H9 (cell line): Measurements from ENCODE around the gene CACHD1. TPM values are rescaled to one million over a fixed set of nuclear protein-coding genes. Genes with fewer than 3 reads are reported as not detected.

Experiments
- DNase-seq: peaks from one replicate; pipeline ENCODE4 v3.0.0-alpha.2; 2017
- H2AFZ ChIP-seq: one replicate; pipeline ENCODE4 v1.6.1; 2013; ENCODE audit warnings: mild to moderate bottlenecking, low read length, control low read depth, moderate library complexity
- H2AK5ac ChIP-seq: 2 replicates; pipeline ENCODE4 v1.6.1; 2013; ENCODE audit warnings: low read length, control low read depth, mixed read lengths; ENCODE audit not compliant: insufficient read length
- H2BK120ac ChIP-seq: one replicate; pipeline ENCODE4 v1.6.1; 2013; ENCODE audit warnings: low read depth, mild to moderate bottlenecking, low read length, control low read depth, inconsistent platforms; ENCODE audit not compliant: poor library complexity, severe bottlenecking
- H2BK12ac ChIP-seq: 2 replicates; pipeline ENCODE4 v1.6.1; 2013; ENCODE audit warnings: low read length, control low read depth, mixed read lengths, low read depth; ENCODE audit not compliant: insufficient read length
- H2BK15ac ChIP-seq: 2 replicates; pipeline ENCODE4 v1.6.1; 2013; ENCODE audit warnings: low read depth, low read length, control low read depth
- H2BK20ac ChIP-seq: one replicate; pipeline ENCODE4 v1.6.1; 2013; ENCODE audit warnings: low read depth, mild to moderate bottlenecking, low read length, control low read depth, inconsistent platforms; ENCODE audit not compliant: poor library complexity, severe bottlenecking
- H2BK5ac ChIP-seq: 2 replicates; pipeline ENCODE4 v1.6.1; 2013; ENCODE audit warnings: low read length, control low read depth, mixed read lengths; ENCODE audit not compliant: insufficient read length
- H3K14ac ChIP-seq: 2 replicates; pipeline ENCODE4 v1.6.1; 2013; ENCODE audit warnings: low read length, control low read depth; ENCODE audit not compliant: insufficient read depth
- H3K18ac ChIP-seq: 2 replicates; pipeline ENCODE4 v1.6.1; 2013; ENCODE audit warnings: low read depth, mild to moderate bottlenecking, mixed read lengths, low read length, control low read depth; ENCODE audit not compliant: insufficient read length
- H3K23ac ChIP-seq: 2 replicates; pipeline ENCODE4 v1.6.1; 2013; ENCODE audit warnings: low read length, control low read depth, mixed read lengths, low read depth; ENCODE audit not compliant: insufficient read length
- H3K23me2 ChIP-seq: 2 replicates; pipeline ENCODE4 v1.6.1; 2013; ENCODE audit warnings: low read depth, mild to moderate bottlenecking, mixed read lengths, low read length, control low read depth; ENCODE audit not compliant: insufficient read length, poor library complexity, severe bottlenecking
- H3K27ac ChIP-seq: 2 replicates; pipeline ENCODE4 v1.5.1; 2013; ENCODE audit warnings: low read length, control low read depth, mixed read lengths, low read depth; ENCODE audit not compliant: insufficient read length
- H3K27me3 ChIP-seq: 2 replicates; pipeline ENCODE4 v1.6.1; 2013; ENCODE audit warnings: low read length, control low read depth, inconsistent platforms; ENCODE audit not compliant: insufficient read depth
- H3K4ac ChIP-seq: 2 replicates; pipeline ENCODE4 v1.6.1; 2013; ENCODE audit warnings: low read depth, mild to moderate bottlenecking, control low read depth, inconsistent platforms, low read length, moderate library complexity
- H3K4me1 ChIP-seq: 2 replicates; pipeline ENCODE4 v1.6.1; 2013; ENCODE audit warnings: low read length, control low read depth, inconsistent platforms; ENCODE audit not compliant: insufficient read depth
- H3K4me2 ChIP-seq: 2 replicates; pipeline ENCODE4 v1.6.1; 2013; ENCODE audit warnings: low read length, control low read depth, mixed read lengths; ENCODE audit not compliant: insufficient read length, insufficient read depth
- H3K56ac ChIP-seq: 2 replicates; pipeline ENCODE4 v1.6.1; 2013; ENCODE audit warnings: low read depth, mild to moderate bottlenecking, mixed read lengths, low read length, control low read depth; ENCODE audit not compliant: insufficient read length
- H3K79me1 ChIP-seq: 2 replicates; pipeline ENCODE4 v1.6.1; 2013; ENCODE audit warnings: low read depth, mild to moderate bottlenecking, moderate library complexity, low read length, control low read depth, inconsistent platforms; ENCODE audit not compliant: insufficient read depth, poor library complexity, severe bottlenecking
- H3K79me2 ChIP-seq: 2 replicates; pipeline ENCODE4 v1.6.1; 2013; ENCODE audit warnings: low read length, control low read depth, inconsistent platforms; ENCODE audit not compliant: insufficient read depth
- H3K9ac ChIP-seq: 2 replicates; pipeline ENCODE4 v1.6.1; 2013; ENCODE audit warnings: low read length, control low read depth, mixed read lengths; ENCODE audit not compliant: insufficient read length; ENCODE audit errors: extremely low read depth
- H3K9me3 ChIP-seq: one replicate; pipeline ENCODE4 v1.6.1; 2013; ENCODE audit warnings: low read depth, low read length, inconsistent platforms; ENCODE audit not compliant: control insufficient read depth
- H3T11ph ChIP-seq: one replicate; pipeline ENCODE4 v1.6.1; 2013; ENCODE audit warnings: mild to moderate bottlenecking, low read length, control low read depth, inconsistent platforms
- H4K20me1 ChIP-seq: one replicate; pipeline ENCODE4 v1.6.1; 2013; ENCODE audit not compliant: control insufficient read depth, insufficient read length, insufficient read depth
- H4K5ac ChIP-seq: 2 replicates; pipeline ENCODE4 v1.6.1; 2013; ENCODE audit warnings: low read depth, mild to moderate bottlenecking, mixed read lengths, low read length, control low read depth; ENCODE audit not compliant: insufficient read length
- H4K8ac ChIP-seq: replicated peaks from 2 replicates; pipeline ENCODE4 v1.6.1; 2013; ENCODE audit warnings: low read length, control low read depth, mixed read lengths, low read depth; ENCODE audit not compliant: insufficient read length
- H4K91ac ChIP-seq: 2 replicates; pipeline ENCODE4 v1.6.1; 2013; ENCODE audit warnings: low read depth, mild to moderate bottlenecking, moderate library complexity, mixed read lengths, low read length, control low read depth; ENCODE audit not compliant: insufficient read length
- H3K27ac Mint-ChIP-seq, 3 experiments: 2 replicates in 2 of 3; 3 replicates in 1 of 3; pipeline ENCODE4 v1.8.0; 2020 to 2021; ENCODE audit warnings: mixed read lengths in 3 of 3, mild to moderate bottlenecking in 1 of 3, moderate library complexity in 1 of 3
- H3K27me3 Mint-ChIP-seq: 2 replicates; pipeline ENCODE4 v1.8.0; 2021; ENCODE audit warnings: low read depth, mild to moderate bottlenecking, moderate library complexity, mixed read lengths
- H3K36me3 Mint-ChIP-seq, 3 experiments: 2 replicates in 2 of 3; 3 replicates in 1 of 3; pipeline ENCODE4 v1.8.0; 2020 to 2021; ENCODE audit warnings: low read depth in 3 of 3, mixed read lengths in 3 of 3; ENCODE audit not compliant: insufficient read depth in 1 of 3
- H3K4me1 Mint-ChIP-seq, 2 experiments: 2 replicates each; pipeline ENCODE4 v1.8.0; 2020; ENCODE audit warnings: mixed read lengths in 2 of 2
- H3K4me3 Mint-ChIP-seq, 2 experiments: 2 replicates in 1 of 2; 3 replicates in 1 of 2; pipeline ENCODE4 v1.8.0; 2020 to 2021; ENCODE audit warnings: mild to moderate bottlenecking in 2 of 2, mixed read lengths in 2 of 2, moderate library complexity in 1 of 2
- H3K9me3 Mint-ChIP-seq, 2 experiments: 2 replicates in 1 of 2; 3 replicates in 1 of 2; pipeline ENCODE4 v1.8.0; 2020; ENCODE audit warnings: mild to moderate bottlenecking in 2 of 2, mixed read lengths in 2 of 2, moderate library complexity in 1 of 2
- CTCF ChIP-seq: fragments of 200-600 bp; sonication (generic); conservative IDR thresholded peaks from 3 replicates; pipeline ENCODE4 v1.8.0; 2021; ENCODE audit warnings: antibody characterized with exemption, mild to moderate bottlenecking
- WGBS: extraction: QIAGEN DNeasy Blood & Tissue Kit; methylation state at CpG from one replicate; pipeline ENCODE4 v1.1.7; 2013; ENCODE audit warnings: missing lambda C conversion rate, low lambda C conversion rate, mixed read lengths; ENCODE audit not compliant: insufficient read length; ENCODE audit errors: extremely low coverage; 5-methylcytosine and 5-hydroxymethylcytosine counted together
- total RNA-seq: library from RNA; stranded (reverse); gene quantifications from 2 replicates; pipeline ENCODE4 v1.2.1, GENCODE V29; 2021

CACHD1 gene
- total RNA-seq, 1 experiment from 2014 or later = 94.2 TPM

DNA sequence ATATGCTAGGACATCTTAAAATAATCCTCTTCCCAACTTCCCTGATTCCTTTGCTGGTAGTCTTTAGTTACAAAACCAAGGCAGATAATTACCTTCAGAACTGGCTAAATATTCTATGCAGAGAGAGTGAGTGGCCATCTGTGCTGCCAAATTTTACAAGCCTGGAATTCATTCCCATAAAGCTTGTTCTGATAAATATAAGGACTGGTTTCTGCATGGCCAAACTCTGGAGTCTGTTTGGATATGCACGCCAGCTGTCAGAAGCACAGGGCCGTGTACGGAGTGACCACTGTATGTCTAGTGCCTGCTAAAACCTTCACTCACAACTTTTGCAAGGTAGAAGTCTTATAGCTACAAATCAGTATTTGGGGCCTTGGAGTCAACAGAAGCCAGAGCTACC, 208.4 kb downstream of the CACHD1 start:
- WGBS = no CpG with 5 or more reads among the region's 3 CpGs
- Histone ChIP-seq H2AFZ (no peak overlapping the region), H3K23ac (no peak overlapping the region), H2AK5ac (no peak overlapping the region), H3K4ac (no peak overlapping the region), H4K91ac (no peak overlapping the region), H4K5ac (no peak overlapping the region), H3K56ac (no peak overlapping the region), H3K14ac (no peak overlapping the region), H3K9ac (no peak overlapping the region), H3K23me2 (no peaks in the 10 kb centered on the region), H2BK20ac (no peak overlapping the region), H3K4me2 (no peak overlapping the region), H3K9me3 (no peaks in the 10 kb centered on the region), H4K8ac (no peak overlapping the region), H3T11ph (no peak overlapping the region), H2BK5ac (no peak overlapping the region), H3K27me3 (no peaks in the 10 kb centered on the region), H3K27ac (no peak overlapping the region), H2BK120ac (no peak overlapping the region), H2BK12ac (no peak overlapping the region), H4K20me1 (no peaks in the 10 kb centered on the region), H3K79me1 (no peaks in the 10 kb centered on the region), H3K4me1 (no peaks in the 10 kb centered on the region), H3K79me2 (no peaks in the 10 kb centered on the region), H3K18ac (no peak overlapping the region), H2BK15ac (no peak overlapping the region)
- Mint-ChIP-seq H3K27ac (no peak overlapping the region), H3K4me3 (no peak overlapping the region), H3K36me3 (peaks cover 54 to 90% (median 89%) of the 10 kb centered on the region in 3 experiments; a peak in 6 of 7 replicates), H3K9me3 (no peaks in the 10 kb centered on the region), H3K4me1 (no peaks in the 10 kb centered on the region), H3K27me3 (no peaks in the 10 kb centered on the region)
- no peak for TF ChIP-seq CTCF
- no peak for DNase-seq
